HG03097 (cell line): ENCODE data around the gene LTB4R.

Source experiments
- ATAC-seq: cut with Tn5 transposase; IDR thresholded peaks from one replicate; pipeline ENCODE4 v1.9.1; 2021; ENCODE audit not compliant: unreplicated experiment, low FRiP score

LTB4R gene

GRCh38 chr14:24366721-24367513 lies 55.6 kb downstream of the LTB4R start:
- ATAC-seq = peak; percentile 67
